ENCODE results near the gene CBX8. TPM values are rescaled to one million over a fixed set of nuclear protein-coding genes. Genes with fewer than 3 reads are reported as not detected.
"Not testable (repeated sequence)": the region's sequence is repeated elsewhere in the genome, so short reads cannot be mapped to it uniquely, and the experiment has no call there.

Gene CBX8
- total RNA-seq, 1 donor from 2014 or later, result 7.5 TPM

- H3K27ac ChIP-seq (replicated peaks), result no peak overlapping the region
Measured at GRCh38 chr17:79774561-79774975, 22.3 kb downstream of the CBX8 start.

GRCh38 chr17:79772726-79773125, 24.2 kb downstream of the CBX8 start:
- H3K4me1 ChIP-seq, result peaks cover 13% of the 10 kb centered on the region
- H3K9me3 ChIP-seq (replicated peaks); intact Hi-C loops (cut with micrococcal nuclease); H3K36me3 ChIP-seq; H3K4me3 ChIP-seq; H3K27ac ChIP-seq (replicated peaks); DNase-seq: not testable (repeated sequence)
- peaks cover 85% of the 10 kb centered on the region for H3K27me3 ChIP-seq (ENCODE audit: low read depth)

More at GRCh38 chr17:79774561-79774975, 22.3 kb downstream of the CBX8 start:
- H3K9me3 ChIP-seq (replicated peaks), result no peaks in the 10 kb centered on the region
- no peak overlapping the region for H3K4me3 ChIP-seq
- no peak for TF ChIP-seq CTCF (IDR thresholded peaks at IDR 0.05; ENCODE audit: borderline replicate concordance)
- peaks cover 29% of the 10 kb centered on the region for H3K4me1 ChIP-seq
- peaks cover 89% of the 10 kb centered on the region for H3K27me3 ChIP-seq (ENCODE audit: low read depth)
- H3K36me3 ChIP-seq, result no peaks in the 10 kb centered on the region
- intact Hi-C loops (cut with micrococcal nuclease), result no loop called here
- DNase-seq, result no peak

- Histone ChIP-seq H3K9me3 (replicated peaks) (no peaks in the 10 kb centered on the region), H3K27me3 (ENCODE audit: low read depth) (peaks cover 77% of the 10 kb centered on the region), H3K27ac (replicated peaks) (no peak overlapping the region), H3K4me3 (no peak overlapping the region), H3K36me3 (no peaks in the 10 kb centered on the region), H3K4me1 (peaks cover under 1% of the 10 kb centered on the region)
- intact Hi-C loops (cut with micrococcal nuclease), result no loop called here
- DNase-seq, result no peak
- no peak for TF ChIP-seq CTCF (IDR thresholded peaks at IDR 0.05; ENCODE audit: borderline replicate concordance)
Measured at GRCh38 chr17:79771276-79771675, 25.6 kb downstream of the CBX8 start.

GRCh38 chr17:79769570-79770506, 27.0 kb downstream of the CBX8 start:
- intact Hi-C loops (cut with micrococcal nuclease), result no loop called here
- Histone ChIP-seq H3K4me1 (no peaks in the 10 kb centered on the region), H3K4me3 (no peak overlapping the region), H3K27ac (replicated peaks) (no peak overlapping the region), H3K9me3 (replicated peaks) (no peaks in the 10 kb centered on the region), H3K36me3 (no peaks in the 10 kb centered on the region), H3K27me3 (ENCODE audit: low read depth) (peaks cover 74% of the 10 kb centered on the region)
- no peak for TF ChIP-seq CTCF (IDR thresholded peaks at IDR 0.05; ENCODE audit: borderline replicate concordance)
- no peak for DNase-seq

GRCh38 chr17:79765708-79766107, 31.2 kb downstream of the CBX8 start:
- TF ChIP-seq CTCF (IDR thresholded peaks at IDR 0.05; ENCODE audit: borderline replicate concordance), result no peak
- H3K4me3 ChIP-seq, result no peak overlapping the region
- H3K9me3 ChIP-seq (replicated peaks), result no peaks in the 10 kb centered on the region
- DNase-seq, result no peak
- intact Hi-C loops (cut with micrococcal nuclease), result no loop called here
- H3K27ac ChIP-seq (replicated peaks), result no peak overlapping the region
- no peaks in the 10 kb centered on the region for H3K36me3 ChIP-seq
- H3K27me3 ChIP-seq (ENCODE audit: low read depth), result peaks cover 49% of the 10 kb centered on the region
- no peaks in the 10 kb centered on the region for H3K4me1 ChIP-seq

Measured in left ventricle myocardium inferior (tissue), 1 donor.